Uterus (tissue), 4 donors: ENCODE data around the gene EVL. TPM values are rescaled to one million over a fixed set of nuclear protein-coding genes. Genes with fewer than 3 reads are reported as not detected.

Experiments
- DNase-seq, 2 donors: peaks; one replicate each; pipeline ENCODE4 v3.0.0-alpha.2; 2019 to 2020
- H3K27ac ChIP-seq, 2 donors: fragments of 200-600 bp; sonication (generic); 1 replicate in 1 of 2; 2 replicates in 1 of 2; pipeline ENCODE4 v1.5.1; 2016 to 2018
- H3K27me3 ChIP-seq, 2 donors: fragments of 200-600 bp; sonication (generic); one replicate each; pipeline ENCODE4 v1.5.1; 2018 to 2019; ENCODE audit warnings: control low read depth in 1 of 2
- H3K36me3 ChIP-seq, 2 donors: fragments of 200-600 bp; sonication (generic); one replicate each; pipeline ENCODE4 v1.5.1; 2019; ENCODE audit warnings: control low read depth in 1 of 2
- H3K4me1 ChIP-seq, 2 donors: fragments of 200-600 bp; sonication (generic); one replicate each; pipeline ENCODE4 v1.5.1; 2018 to 2019; ENCODE audit warnings: control low read depth in 1 of 2
- H3K4me3 ChIP-seq, 2 donors: fragments of 200-600 bp; sonication (generic); 1 replicate in 1 of 2; 2 replicates in 1 of 2; pipeline ENCODE4 v1.5.1; 2018 to 2019; ENCODE audit warnings: mild to moderate bottlenecking in 1 of 2
- H3K9me3 ChIP-seq, 2 donors: fragments of 200-600 bp; sonication (generic); one replicate each; pipeline ENCODE4 v1.5.1; 2019; ENCODE audit warnings: control low read depth in 1 of 2
- CTCF ChIP-seq, 4 experiments: fragments of 200-600 bp in 2 of 4; fragments of 450-650 bp in 2 of 4; sonication (generic) in 2 of 4; IDR thresholded peaks; one replicate each; pipeline ENCODE4 v1.5.1; 2016 to 2019; ENCODE audit warnings: antibody characterized with exemption in 4 of 4, mild to moderate bottlenecking in 2 of 4, moderate library complexity in 1 of 4
- POLR2A ChIP-seq, 2 donors: fragments of 450-650 bp; IDR thresholded peaks; one replicate each; pipeline ENCODE4 v1.6.1; 2016; ENCODE audit warnings: antibody characterized with exemption in 2 of 2, mild to moderate bottlenecking in 1 of 2, moderate library complexity in 1 of 2
- intact Hi-C: fragments of 100-400 bp; cut with DNase I; formaldehyde crosslinking; loops from one replicate; pipeline ENCODE4 v1.15.1; 2023; ENCODE audit warnings: low total_unique reads
- total RNA-seq, 4 donors: library from RNA; depleted of rRNA in 3 of 4; stranded (reverse); fragments of >200 nt in 3 of 4; gene quantifications; one replicate each; pipeline versions ENCODE4 v1.1.0 to v1.2.4, GENCODE V29; 2014 to 2023
- donor health status: DM: yes; HTN: yes; CAD: no.

EVL gene
- total RNA-seq, 4 donors from 2014 or later = 22.1 to 133 (median 67.5) TPM

- intact Hi-C loops = no loop called here
- DNase-seq = no peak
- H3K36me3 ChIP-seq = no peaks in the 10 kb centered on the region
- TF ChIP-seq POLR2A (IDR thresholded peaks at IDR 0.05) (no peak), CTCF (IDR thresholded peaks at IDR 0.05) (no peak)
- H3K27ac ChIP-seq = no peak overlapping the region
- no peak overlapping the region for H3K4me3 ChIP-seq
- H3K4me1 ChIP-seq = no peaks in the 10 kb centered on the region
- no peaks in the 10 kb centered on the region for H3K9me3 ChIP-seq
- H3K27me3 ChIP-seq = no peaks in the 10 kb centered on the region
Measured at GRCh38 chr14:100145682-100146464, 80.7 kb downstream of the EVL start.

- H3K9me3 ChIP-seq = no peaks in the 10 kb centered on the region
- H3K27ac ChIP-seq = no peak overlapping the region
- no peak for TF ChIP-seq POLR2A (IDR thresholded peaks at IDR 0.05)
- TF ChIP-seq CTCF (IDR thresholded peaks at IDR 0.05) = no peak
- intact Hi-C loops = no loop called here
- no peaks in the 10 kb centered on the region for H3K27me3 ChIP-seq
- no peak for DNase-seq
- H3K4me1 ChIP-seq = no peaks in the 10 kb centered on the region
- no peaks in the 10 kb centered on the region for H3K36me3 ChIP-seq
- no peak overlapping the region for H3K4me3 ChIP-seq
Measured at GRCh38 chr14:100146531-100147091, 81.4 kb downstream of the EVL start.

GRCh38 chr14:100147181-100147631, 82.0 kb downstream of the EVL start:
- TF ChIP-seq POLR2A (IDR thresholded peaks at IDR 0.05) (no peak), CTCF (IDR thresholded peaks at IDR 0.05) (no peak)
- intact Hi-C loops = no loop called here
- no peak for DNase-seq
- Histone ChIP-seq H3K27me3 (no peaks in the 10 kb centered on the region), H3K36me3 (no peaks in the 10 kb centered on the region), H3K27ac (no peak overlapping the region), H3K4me3 (no peak overlapping the region), H3K4me1 (no peaks in the 10 kb centered on the region), H3K9me3 (no peaks in the 10 kb centered on the region)

- Histone ChIP-seq H3K36me3 (no peaks in the 10 kb centered on the region), H3K9me3 (no peaks in the 10 kb centered on the region), H3K27ac (no peak overlapping the region), H3K27me3 (no peaks in the 10 kb centered on the region), H3K4me3 (no peak overlapping the region), H3K4me1 (no peaks in the 10 kb centered on the region)
- intact Hi-C loops = no loop called here
- no peak for DNase-seq
- TF ChIP-seq CTCF (IDR thresholded peaks at IDR 0.05) = no peak
- no peak for TF ChIP-seq POLR2A (IDR thresholded peaks at IDR 0.05)
Measured at GRCh38 chr14:100147691-100148464, 82.7 kb downstream of the EVL start.
